HG03469 (cell line): Measurements from ENCODE around the gene SIGLEC6.
"Not testable (repeated sequence)": the region's sequence is repeated elsewhere in the genome, so short reads cannot be mapped to it uniquely, and the experiment has no call there.

Experiments
- ATAC-seq: cut with Tn5 transposase; IDR thresholded peaks from one replicate; pipeline ENCODE4 v1.9.1; 2021; ENCODE audit warnings: mild to moderate bottlenecking, moderate library complexity, moderate number of reproducible peaks; ENCODE audit not compliant: unreplicated experiment

Gene SIGLEC6

GRCh38 chr19:51513968-51514367 lies 17.5 kb downstream of the SIGLEC6 start:
- ATAC-seq = no peak

GRCh38 chr19:51511353-51511752 lies 20.1 kb downstream of the SIGLEC6 start:
- ATAC-seq = no peak

- ATAC-seq = no peak
Observed at GRCh38 chr19:51509823-51510660, 21.4 kb downstream of the SIGLEC6 start.

GRCh38 chr19:51508059-51508733 lies 23.3 kb downstream of the SIGLEC6 start:
- ATAC-seq = no peak

- no peak for ATAC-seq
Observed at GRCh38 chr19:51507640-51508058, 23.8 kb downstream of the SIGLEC6 start.

GRCh38 chr19:51507192-51507591 lies 24.3 kb downstream of the SIGLEC6 start:
- no peak for ATAC-seq

- ATAC-seq = no peak
Observed at GRCh38 chr19:51505904-51506303, 25.6 kb downstream of the SIGLEC6 start.

GRCh38 chr19:51503896-51504295 lies 27.6 kb downstream of the SIGLEC6 start:
- ATAC-seq = no peak

- ATAC-seq = no peak
Observed at GRCh38 chr19:51503286-51503817, 28.1 kb downstream of the SIGLEC6 start.

GRCh38 chr19:51501594-51502263 lies 29.7 kb downstream of the SIGLEC6 start, which contains the start of gene SIGLEC12:
Gene SIGLEC12, minus strand, starts transcription at chr19:51501800. Its CDS starts 67 bp downstream, at chr19:51501733.
- no peak for ATAC-seq

- ATAC-seq = not testable (repeated sequence)
Observed at GRCh38 chr19:51500931-51501330, 30.5 kb downstream of the SIGLEC6 start.

GRCh38 chr19:51497666-51498065 lies 33.8 kb downstream of the SIGLEC6 start:
- no peak for ATAC-seq

GRCh38 chr19:51493776-51494175 lies 37.7 kb downstream of the SIGLEC6 start:
- ATAC-seq = no peak

GRCh38 chr19:51491586-51491985 lies 39.9 kb downstream of the SIGLEC6 start:
- no peak for ATAC-seq

- ATAC-seq = no peak
Observed at GRCh38 chr19:51490676-51491075, 40.8 kb downstream of the SIGLEC6 start.

GRCh38 chr19:51489113-51489512 lies 42.4 kb downstream of the SIGLEC6 start:
- no peak for ATAC-seq

- ATAC-seq = no peak
Observed at GRCh38 chr19:51488491-51488890, 43.0 kb downstream of the SIGLEC6 start.

- no peak for ATAC-seq
Observed at GRCh38 chr19:51485960-51486660, 45.4 kb downstream of the SIGLEC6 start.

GRCh38 chr19:51480590-51480989 lies 50.9 kb downstream of the SIGLEC6 start:
- no peak for ATAC-seq

- ATAC-seq = no peak
Observed at GRCh38 chr19:51479531-51480331, 51.7 kb downstream of the SIGLEC6 start.
